Islet precursor cell (in vitro differentiated cells): ENCODE results near the gene JAML.

Source experiments
- DNase-seq: peaks from one replicate; pipeline ENCODE4 v3.0.0-alpha.2; 2018

Gene JAML

DNA sequence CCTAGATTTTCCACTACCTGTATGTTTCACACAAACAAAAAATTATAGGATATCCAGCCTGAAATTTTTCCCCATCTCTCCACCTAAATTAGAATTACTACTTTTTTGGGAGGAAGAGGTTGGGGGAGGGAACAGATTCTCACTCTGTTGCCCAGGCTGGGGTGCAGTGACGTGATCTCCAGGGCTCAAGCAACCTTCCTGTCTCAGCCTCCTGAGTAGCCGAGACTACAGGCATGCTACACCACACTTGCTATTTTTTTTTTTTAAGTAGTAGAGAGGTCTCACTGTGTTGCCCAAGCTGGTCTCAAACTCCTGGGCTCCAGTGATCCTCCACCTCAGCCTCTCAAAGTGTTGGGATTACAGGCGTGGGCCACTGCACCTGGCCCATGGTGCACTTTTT lies 9.5 kb downstream of the JAML start:
- DNase-seq = no peak

DNA sequence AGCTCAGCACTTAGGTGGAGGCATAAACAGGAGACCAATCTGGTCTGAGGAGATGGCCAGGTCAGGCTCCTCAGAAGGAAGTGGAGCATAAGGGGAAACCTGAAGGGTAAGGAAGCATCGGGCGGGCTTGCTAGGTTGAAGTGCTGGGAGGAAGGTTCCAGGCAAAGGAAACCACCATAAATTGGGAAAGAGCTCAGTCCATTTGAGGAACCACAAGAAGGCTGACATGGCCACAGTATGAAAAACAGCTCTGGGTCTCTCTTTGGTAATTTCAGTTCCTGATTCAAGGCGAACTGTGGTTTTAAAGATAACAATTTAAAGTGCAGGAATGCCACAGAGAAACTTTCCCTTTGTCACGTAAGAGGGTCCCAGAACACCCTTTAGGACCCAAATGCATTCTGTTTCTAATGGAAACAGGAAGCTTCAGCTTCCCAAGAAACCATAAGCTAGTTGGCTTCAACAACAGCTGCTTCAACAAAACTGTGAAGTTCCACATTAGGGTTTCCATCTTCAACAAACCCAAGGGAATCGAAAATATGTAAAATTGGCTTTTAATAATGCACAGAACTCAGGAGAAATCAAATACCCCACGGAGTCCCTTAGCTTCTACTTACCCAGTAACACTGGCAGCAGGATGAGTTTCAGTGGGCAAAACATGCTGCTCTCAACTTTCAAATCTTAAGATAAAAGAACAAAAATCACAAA lies 10.4 kb downstream of the JAML start:
- DNase-seq = peak; percentile 21

- DNase-seq = peak; percentile 37
Observed at GRCh38 chr11:118213781-118214180, 11.0 kb downstream of the JAML start.

GRCh38 chr11:118213201-118213600 lies 11.6 kb downstream of the JAML start:
- DNase-seq = peak; percentile 7

- DNase-seq = peak; percentile 46
Observed at GRCh38 chr11:118212781-118213191, 12.0 kb downstream of the JAML start.

GRCh38 chr11:118212131-118212725 lies 12.6 kb downstream of the JAML start:
- peak; percentile 55 for DNase-seq

DNA sequence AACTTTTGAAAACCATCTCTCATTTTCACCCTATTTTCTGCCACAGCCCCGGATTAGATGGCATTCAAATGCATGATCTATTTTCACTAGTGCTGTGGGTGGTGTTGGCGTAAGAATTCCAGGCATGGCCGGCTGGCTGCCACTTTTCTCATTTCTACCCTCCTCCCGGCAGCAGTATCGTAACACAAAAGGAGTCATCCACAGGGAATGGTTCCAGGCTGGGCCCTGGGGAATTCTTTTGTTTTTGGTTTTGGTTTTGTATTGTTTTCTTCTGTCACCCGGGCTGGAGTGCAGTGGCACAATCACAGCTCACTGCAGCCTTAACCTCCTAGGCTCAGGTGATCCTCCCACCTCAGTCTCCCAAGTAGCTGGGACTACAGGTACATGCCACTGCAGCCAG lies 13.8 kb downstream of the JAML start:
- DNase-seq = peak; percentile 58

DNA sequence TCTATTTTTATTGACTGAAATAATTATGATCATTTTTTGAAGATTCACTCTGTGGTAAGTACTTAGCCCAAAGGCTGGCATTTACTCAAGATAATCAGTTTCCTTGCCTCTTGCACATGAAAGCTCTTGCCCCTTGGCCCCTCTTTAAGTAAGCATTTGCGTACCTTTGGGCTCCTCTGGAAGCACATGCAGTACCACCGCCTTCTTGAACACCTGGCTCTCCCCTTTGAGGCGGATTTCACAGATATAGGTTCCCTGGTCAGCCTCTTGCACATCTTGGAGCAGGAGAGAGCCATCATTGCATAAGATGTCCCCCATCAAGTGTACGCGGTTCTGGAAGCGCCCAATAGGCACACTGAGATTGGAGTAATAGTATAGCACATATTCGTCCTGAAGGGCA lies 14.5 kb downstream of the JAML start:
- peak; percentile 31 for DNase-seq

GRCh38 chr11:118209033-118209432 lies 15.8 kb downstream of the JAML start:
- peak; percentile 13 for DNase-seq

DNA sequence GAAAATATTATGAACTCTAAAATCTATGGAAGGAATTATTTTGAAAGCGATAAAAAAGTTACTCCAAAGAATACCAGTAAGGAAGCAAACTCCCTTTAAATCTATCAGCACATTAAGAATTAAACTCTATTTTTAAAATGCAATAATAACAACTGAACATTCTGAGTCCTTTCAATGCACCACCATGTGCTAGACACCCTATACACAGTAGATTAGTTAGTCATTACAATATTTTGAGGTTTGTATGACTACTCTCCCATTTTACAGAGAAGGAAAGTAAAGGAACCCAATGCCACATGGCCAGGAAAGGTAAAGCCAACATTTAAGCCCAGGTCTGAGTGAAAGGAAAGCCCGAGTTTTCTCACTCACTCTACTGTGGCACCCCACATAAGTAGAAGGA lies 17.7 kb downstream of the JAML start:
- no peak for DNase-seq

- no peak for DNase-seq
Observed at GRCh38 chr11:118206391-118207031, 18.3 kb downstream of the JAML start.

DNA sequence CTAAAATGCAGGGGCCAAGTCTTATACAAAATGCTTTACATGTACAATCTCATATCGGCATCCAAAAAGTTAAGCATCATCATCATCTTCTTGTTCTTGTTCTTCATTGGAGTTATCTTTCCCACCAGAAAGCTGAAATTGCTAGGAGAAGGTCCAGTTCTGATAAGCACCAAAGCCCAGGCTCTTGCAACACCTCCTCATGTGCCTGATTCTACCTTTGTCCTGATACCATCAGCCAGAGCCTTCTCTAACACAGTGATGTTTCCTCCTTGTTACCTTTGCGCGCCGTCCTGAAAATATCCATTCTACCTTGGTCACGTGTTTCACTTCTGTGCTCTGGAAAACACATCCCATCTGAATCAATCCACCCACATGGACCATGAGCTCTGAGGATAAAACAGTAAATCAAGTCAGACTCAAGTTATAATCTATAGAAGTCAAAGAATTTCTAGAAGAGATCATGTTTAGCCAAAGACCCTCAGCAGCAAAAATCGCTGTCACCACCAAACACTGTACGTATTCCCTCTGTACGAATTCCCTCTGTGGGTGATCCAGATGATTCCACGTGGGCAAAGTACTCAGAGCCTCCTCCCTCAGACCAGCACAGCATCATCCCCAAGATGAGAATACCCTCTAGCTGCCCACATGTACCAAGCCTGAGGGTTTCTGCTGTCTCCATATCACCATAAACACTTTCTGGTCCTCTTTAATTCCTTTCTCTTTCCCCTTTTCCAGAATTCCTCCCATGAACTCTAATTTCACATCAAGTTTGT lies 19.0 kb downstream of the JAML start:
- DNase-seq = no peak

GRCh38 chr11:118202599-118203422 lies 22.0 kb downstream of the JAML start:
- no peak for DNase-seq

GRCh38 chr11:118201966-118202365 lies 22.8 kb downstream of the JAML start:
- DNase-seq = no peak

DNA sequence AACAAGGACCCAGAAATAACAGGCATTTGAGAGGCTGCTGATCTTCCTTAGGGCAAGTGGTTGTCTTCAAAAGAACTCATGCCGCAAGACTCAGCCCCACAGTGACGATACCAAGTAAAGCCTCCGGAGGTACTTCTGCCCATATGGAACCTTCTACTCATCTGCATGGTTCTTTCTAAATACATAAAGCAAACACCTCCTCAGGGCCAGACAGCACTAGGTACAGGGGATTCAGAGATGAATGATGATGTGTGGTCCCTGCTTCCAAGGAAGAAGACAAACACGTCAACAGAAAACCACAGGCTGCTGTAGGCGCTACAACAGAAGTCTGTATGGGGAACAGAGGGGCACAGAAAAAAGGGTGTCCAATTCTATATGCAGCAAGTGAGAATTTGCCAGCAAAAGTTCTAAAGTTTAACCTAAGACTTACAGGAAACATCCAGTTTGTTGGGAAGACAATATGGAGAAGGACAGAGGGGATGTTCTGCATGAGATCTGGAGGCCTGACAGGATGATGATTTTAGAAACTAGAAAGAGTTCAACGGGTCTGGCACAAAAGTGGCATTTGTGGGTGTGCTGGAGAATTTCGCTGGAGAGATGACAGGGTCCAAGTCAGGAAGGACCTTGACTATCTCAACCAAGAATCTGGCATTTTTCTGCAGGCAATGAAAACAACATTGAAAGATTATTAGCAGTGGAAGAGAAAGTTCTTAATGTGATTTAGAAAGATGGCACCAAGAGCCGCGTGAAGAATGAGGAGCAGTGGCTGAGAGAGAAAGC lies 23.7 kb downstream of the JAML start:
- no peak for DNase-seq

DNA sequence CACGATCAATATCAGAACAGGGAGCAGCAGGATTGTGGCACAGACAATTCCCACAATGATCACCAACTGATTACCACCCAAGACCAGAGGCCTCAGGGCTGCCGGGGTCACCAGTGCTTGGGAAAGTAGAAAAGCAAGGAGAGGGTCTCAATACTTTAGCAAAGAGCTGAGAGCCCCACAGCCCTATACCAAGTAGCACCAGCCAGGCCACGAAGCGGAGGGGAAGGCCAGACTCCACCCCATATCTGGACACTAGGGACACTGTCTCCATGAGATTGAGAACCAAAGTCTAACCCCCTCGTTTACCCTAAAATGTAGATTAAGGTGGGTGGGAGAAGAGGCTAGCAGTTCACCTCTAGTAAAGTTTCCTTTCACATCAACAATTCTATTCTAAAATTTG lies 24.3 kb downstream of the JAML start:
- no peak for DNase-seq

DNA sequence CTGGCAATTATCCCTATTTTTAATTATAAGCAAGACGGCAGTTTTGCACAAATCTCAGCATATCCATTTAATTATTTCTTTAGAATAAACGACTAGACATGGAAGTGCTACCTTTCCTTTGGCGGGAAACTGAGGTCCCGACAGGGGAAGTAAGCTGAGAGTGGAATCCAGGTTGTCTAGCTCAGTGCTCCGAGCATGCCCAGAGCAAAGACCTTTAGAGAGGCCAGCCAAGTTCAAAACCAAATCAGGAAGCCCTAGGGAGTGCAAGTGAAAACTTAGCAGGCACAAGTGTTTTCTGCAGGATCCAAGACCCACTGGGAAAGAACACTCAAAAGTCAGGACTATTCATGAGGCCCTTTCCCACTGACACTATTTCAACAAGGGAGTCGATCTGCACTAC lies 25.7 kb downstream of the JAML start:
- no peak for DNase-seq

DNA sequence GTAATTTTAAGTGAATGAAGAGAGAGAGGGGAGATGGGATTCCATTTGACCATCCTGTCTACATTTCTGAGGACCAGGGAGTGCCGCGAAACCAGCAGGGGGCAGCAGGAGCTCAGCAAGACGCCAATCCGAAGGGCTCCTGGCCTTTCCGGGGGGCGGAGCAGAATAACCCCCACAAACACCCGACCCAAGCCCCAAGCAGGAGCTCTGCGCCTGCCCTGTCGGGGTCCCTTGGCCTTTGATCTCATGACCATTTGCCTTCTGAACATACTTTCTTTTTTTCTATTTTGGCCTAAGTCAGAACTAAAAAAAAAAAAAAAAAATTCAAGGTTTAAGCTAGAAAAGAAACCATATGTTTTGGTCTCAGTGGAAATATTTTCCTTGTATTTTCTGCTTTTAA lies 26.4 kb downstream of the JAML start:
- peak; percentile 73 for DNase-seq

DNA sequence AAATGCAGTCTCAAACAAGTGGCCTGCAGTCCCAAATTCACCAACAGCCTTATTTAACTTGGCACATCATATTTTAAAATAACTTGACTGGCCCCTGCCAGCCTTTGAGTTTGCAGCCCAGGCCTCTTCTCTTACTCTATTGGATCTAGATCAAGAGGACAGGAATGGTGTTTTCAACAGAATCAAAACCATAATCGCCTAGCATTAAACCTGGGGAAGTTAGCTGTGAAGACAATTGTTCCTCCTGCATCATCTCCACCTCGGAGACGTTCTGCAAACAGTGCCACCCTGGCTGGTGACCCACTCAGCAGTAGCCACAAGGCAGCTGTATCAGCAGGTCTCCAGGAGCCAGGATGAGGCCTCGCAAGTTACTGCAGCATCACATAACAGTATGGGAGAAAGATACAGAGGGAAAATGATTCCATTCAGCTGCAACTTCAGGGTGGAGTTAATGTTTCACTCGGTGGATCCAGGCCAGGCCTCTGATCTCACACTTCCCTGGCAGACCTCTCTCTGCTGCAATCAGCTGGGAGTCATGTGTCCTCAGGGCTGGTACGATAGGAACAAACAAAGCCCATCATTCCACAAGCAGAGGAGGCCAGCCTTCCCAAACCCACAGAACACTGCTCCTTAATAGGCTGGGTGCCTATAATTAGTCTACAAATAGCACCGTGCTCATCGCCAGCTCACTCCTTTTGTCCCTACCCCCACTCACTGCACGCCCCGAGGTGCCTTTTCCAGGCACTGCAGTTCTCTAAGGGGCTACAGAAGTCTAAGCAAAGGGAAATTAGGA lies 29.8 kb downstream of the JAML start:
- peak; percentile 93 for DNase-seq

- DNase-seq = peak; percentile 40
Observed at GRCh38 chr11:118193910-118194566, 30.8 kb downstream of the JAML start.
